WTC11 (cell line): Measurements from ENCODE around the gene EGFR. TPM values are rescaled to one million over a fixed set of nuclear protein-coding genes. Genes with fewer than 3 reads are reported as not detected.
A peak's percentile ranks its signal among the peaks of the same experiment; 100 is the strongest.

ENCODE experiments used
- ATAC-seq: fragments of 200-7000 bp; cut with Tn5 transposase; 2 replicates; pipeline ENCODE4 v1.10.0; 2021; ENCODE audit warnings: mild to moderate bottlenecking, moderate library complexity
- CTCF ChIA-PET: fragments of 300-600 bp; sonication (Branson Sonifier 250); formaldehyde crosslinking; loops from one replicate; lab custom pipeline; 2021; ENCODE audit warnings: antibody characterized with exemption; lab: Charles Lee
- POLR2A ChIA-PET: fragments of 350-600 bp; sonication (Branson Sonifier 250); formaldehyde crosslinking; loops from one replicate; lab custom pipeline; 2021; ENCODE audit warnings: antibody characterized with exemption; lab: Charles Lee
- DNase-seq: peaks from one replicate; pipeline ENCODE4 v3.0.0; 2021; ENCODE audit warnings: low spot score
- H3K27ac Mint-ChIP-seq: 2 replicates; pipeline ENCODE4 v1.8.0; 2021; ENCODE audit warnings: mixed read lengths
- H3K27me3 Mint-ChIP-seq: 2 replicates; pipeline ENCODE4 v1.8.0; 2021; ENCODE audit warnings: low read depth, mild to moderate bottlenecking, moderate library complexity, mixed read lengths
- H3K36me3 Mint-ChIP-seq: 2 replicates; pipeline ENCODE4 v1.8.0; 2021; ENCODE audit warnings: mixed read lengths
- H3K4me1 Mint-ChIP-seq: 2 replicates; pipeline ENCODE4 v1.8.0; 2022; ENCODE audit warnings: mixed read lengths
- H3K4me3 Mint-ChIP-seq: 2 replicates; pipeline ENCODE4 v1.8.0; 2021; ENCODE audit warnings: mild to moderate bottlenecking, moderate library complexity, mixed read lengths
- H3K9me3 Mint-ChIP-seq: 2 replicates; pipeline ENCODE4 v1.8.0; 2021; ENCODE audit warnings: mixed read lengths
- ATF1 ChIP-seq: sonication (generic); formaldehyde crosslinking; IDR thresholded peaks from 2 replicates; pipeline ENCODE4 v1.8.1; 2023; ENCODE audit warnings: mild to moderate bottlenecking, moderate library complexity, missing genetic modification reagents
- CTCF ChIP-seq: fragments of 200-600 bp; IDR thresholded peaks from 2 replicates; pipeline ENCODE4 v1.8.0; 2022; ENCODE audit warnings: antibody characterized with exemption
- EMX1 ChIP-seq: fragments of 250-450 bp; sonication (Bioruptor Pico); IDR thresholded peaks from 2 replicates; pipeline ENCODE4 v1.8.0; 2021; ENCODE audit warnings: mild to moderate bottlenecking
- ETV6 ChIP-seq: sonication (generic); formaldehyde crosslinking; IDR thresholded peaks from 2 replicates; pipeline ENCODE4 v1.8.1; 2022; ENCODE audit warnings: mild to moderate bottlenecking, missing genetic modification reagents
- GABPB1 ChIP-seq: sonication (generic); formaldehyde crosslinking; IDR thresholded peaks from 2 replicates; pipeline ENCODE4 v1.8.1; 2023; ENCODE audit warnings: mild to moderate bottlenecking, missing genetic modification reagents
- HMGA2 ChIP-seq: fragments of 250-450 bp; sonication (Bioruptor Pico); IDR thresholded peaks from 2 replicates; pipeline ENCODE4 v1.4.0; 2021; ENCODE audit warnings: mild to moderate bottlenecking, moderate library complexity
- IRF2 ChIP-seq: sonication (generic); formaldehyde crosslinking; IDR thresholded peaks from 2 replicates; pipeline ENCODE4 v1.8.0; 2022; ENCODE audit warnings: low read depth, missing genetic modification reagents, borderline replicate concordance
- JAZF1 ChIP-seq: fragments of 250-450 bp; sonication (Bioruptor Pico); IDR thresholded peaks from 2 replicates; pipeline ENCODE4 v1.9.0; 2021; ENCODE audit warnings: moderate library complexity, mild to moderate bottlenecking, inconsistent platforms
- JUN ChIP-seq: sonication (generic); formaldehyde crosslinking; IDR thresholded peaks from 2 replicates; pipeline ENCODE4 v1.8.0; 2023; ENCODE audit warnings: mild to moderate bottlenecking, missing genetic modification reagents
- KAT7 ChIP-seq: sonication (generic); formaldehyde crosslinking; IDR thresholded peaks from 2 replicates; pipeline ENCODE4 v1.8.1; 2023; ENCODE audit warnings: missing genetic modification reagents, mild to moderate bottlenecking, borderline replicate concordance
- SOX15 ChIP-seq: fragments of 250-450 bp; sonication (Bioruptor Pico); IDR thresholded peaks from 2 replicates; pipeline ENCODE4 v1.9.0; 2021; ENCODE audit warnings: mild to moderate bottlenecking
- TCF7 ChIP-seq: sonication (generic); formaldehyde crosslinking; IDR thresholded peaks from 2 replicates; pipeline ENCODE4 v1.8.0; 2022; ENCODE audit warnings: mild to moderate bottlenecking, low read depth, missing genetic modification reagents, moderate library complexity
- TEAD1 ChIP-seq: sonication (generic); formaldehyde crosslinking; IDR thresholded peaks from 2 replicates; pipeline ENCODE4 v1.8.0; 2022; ENCODE audit warnings: mild to moderate bottlenecking, missing genetic modification reagents
- ZBTB43 ChIP-seq: sonication (generic); formaldehyde crosslinking; IDR thresholded peaks from 2 replicates; pipeline ENCODE4 v1.8.1; 2023; ENCODE audit warnings: mild to moderate bottlenecking, missing genetic modification reagents
- ZNF138 ChIP-seq: sonication (generic); formaldehyde crosslinking; conservative IDR thresholded peaks from 2 replicates; pipeline ENCODE4 v1.8.1; 2022; ENCODE audit warnings: mild to moderate bottlenecking, moderate library complexity, missing genetic modification reagents
- ZNF423 ChIP-seq: fragments of 250-450 bp; sonication (Bioruptor Pico); IDR thresholded peaks from 2 replicates; pipeline ENCODE4 v2.1.2; 2022; ENCODE audit warnings: mild to moderate bottlenecking, moderate library complexity
- ZNF512 ChIP-seq: sonication (generic); formaldehyde crosslinking; IDR thresholded peaks from 2 replicates; pipeline ENCODE4 v1.8.1; 2022; ENCODE audit warnings: missing genetic modification reagents, borderline replicate concordance
- ZNF532 ChIP-seq: fragments of 250-450 bp; sonication (Bioruptor Pico); IDR thresholded peaks from 2 replicates; pipeline ENCODE4 v1.9.0; 2021; ENCODE audit warnings: mild to moderate bottlenecking, borderline replicate concordance
- total RNA-seq: library from RNA; stranded (reverse); gene quantifications from 3 replicates; pipeline ENCODE4 v1.2.3, GENCODE V29; 2021

The EGFR gene
- total RNA-seq, 1 experiment from 2014 or later: 5.9 TPM

- ATAC-seq (no peak), DNase-seq (no peak)
- TF ChIP-seq ETV6 (CRISPR knock-in tag) (no peak), HMGA2 (CRISPR knock-in tag) (no peak), ZBTB43 (CRISPR knock-in tag) (no peak), CTCF (no peak), JAZF1 (CRISPR knock-in tag) (no peak), JUN (CRISPR knock-in tag) (no peak), ATF1 (CRISPR knock-in tag) (no peak), IRF2 (CRISPR knock-in tag) (no peak), TCF7 (CRISPR knock-in tag) (no peak), TEAD1 (CRISPR knock-in tag) (no peak), ZNF532 (CRISPR knock-in tag) (no peak), SOX15 (CRISPR knock-in tag) (no peak), ZNF423 (CRISPR knock-in tag) (no peak), EMX1 (CRISPR knock-in tag) (no peak)
- no peaks in the 10 kb centered on the region for H3K9me3 Mint-ChIP-seq
- H3K4me3 Mint-ChIP-seq: no peak overlapping the region
- ChIA-PET POLR2A (no interaction called here), CTCF (no interaction called here)
- H3K27ac Mint-ChIP-seq: no peak overlapping the region
- no peaks in the 10 kb centered on the region for H3K36me3 Mint-ChIP-seq
- no peaks in the 10 kb centered on the region for H3K4me1 Mint-ChIP-seq
- no peaks in the 10 kb centered on the region for H3K27me3 Mint-ChIP-seq
Observed at GRCh38 chr7:55030314-55030713, 11.5 kb downstream of the EGFR start.

GRCh38 chr7:55031075-55031474, 12.3 kb downstream of the EGFR start:
- H3K27me3 Mint-ChIP-seq: no peaks in the 10 kb centered on the region
- TF ChIP-seq ZNF512 (CRISPR knock-in tag) (no peak), ATF1 (CRISPR knock-in tag) (no peak), ZNF138 (CRISPR knock-in tag) (no peak), KAT7 (CRISPR knock-in tag) (no peak), GABPB1 (0 out of 2 replicates have a peak, but pooled peaks have one; percentile 36)
- CTCF ChIA-PET: no interaction called here
- no peak for ATAC-seq
- no peak for DNase-seq
- H3K9me3 Mint-ChIP-seq: no peaks in the 10 kb centered on the region
- no peak overlapping the region for H3K27ac Mint-ChIP-seq
- H3K4me3 Mint-ChIP-seq: no peak overlapping the region
- no peaks in the 10 kb centered on the region for H3K4me1 Mint-ChIP-seq
- POLR2A ChIA-PET: no interaction called here
- no peaks in the 10 kb centered on the region for H3K36me3 Mint-ChIP-seq
